HUDEP-2 (cell line): ENCODE measurements around the gene SPON1.
A peak's percentile ranks its signal among the peaks of the same experiment; 100 is the strongest.
"Not testable (repeated sequence)": the region's sequence is repeated elsewhere in the genome, so short reads cannot be mapped to it uniquely, and the experiment has no call there.

ENCODE experiments used
- DNase-seq, 76 experiments: peaks; one replicate each; lab custom pipeline; 2025; ENCODE audit not compliant: unreplicated experiment in 76 of 76; lab: John Stamatoyannopoulos, UW

SPON1 gene

DNA sequence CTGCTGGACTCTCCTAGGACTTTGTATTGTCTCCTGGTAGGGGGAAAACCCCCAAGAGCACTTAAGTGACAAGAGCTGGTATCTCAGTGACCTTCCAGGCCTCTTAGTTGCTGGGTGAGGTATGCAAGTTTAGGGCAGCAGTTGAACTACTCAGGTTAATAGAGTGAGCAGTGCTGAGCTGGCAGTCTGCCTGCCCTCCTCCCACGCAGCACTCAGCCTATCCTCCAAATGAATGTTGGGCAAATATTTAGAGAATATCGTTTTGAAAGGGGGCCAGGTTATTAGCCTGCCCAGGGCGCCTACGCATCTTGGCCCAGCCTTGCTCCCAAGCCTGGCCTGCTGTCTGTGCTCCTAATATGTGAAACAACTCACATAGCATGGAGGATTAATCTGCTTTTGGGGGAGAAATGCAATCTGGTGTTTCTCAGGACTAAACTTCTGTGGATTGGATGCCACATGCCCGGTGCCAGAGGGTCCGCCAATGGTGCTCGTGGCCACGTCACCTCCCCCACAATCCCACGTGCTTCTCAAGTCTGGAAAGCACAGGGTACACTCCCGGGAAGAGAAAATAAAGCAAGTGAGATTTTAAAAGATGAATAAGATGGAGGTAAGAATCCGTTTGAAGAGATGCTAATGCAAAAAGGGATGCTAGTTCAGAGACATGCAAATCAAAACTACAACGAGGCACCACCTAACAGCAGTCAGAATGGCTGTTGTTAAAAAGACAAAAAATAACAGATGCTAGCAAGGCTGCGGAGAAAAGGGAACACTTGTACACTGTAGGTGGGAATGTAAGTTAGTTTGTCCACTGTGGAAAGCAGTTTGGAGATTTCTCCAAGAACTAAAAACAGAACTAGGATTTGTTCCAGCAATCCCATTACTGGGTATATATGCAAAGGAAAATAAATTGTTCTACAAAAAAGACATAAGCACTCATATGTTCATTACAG is 67.7 kb downstream of the SPON1 start:
- DNase-seq = peak in 28 of 76 experiments; percentile 1 to 70 (median 14)

DNA sequence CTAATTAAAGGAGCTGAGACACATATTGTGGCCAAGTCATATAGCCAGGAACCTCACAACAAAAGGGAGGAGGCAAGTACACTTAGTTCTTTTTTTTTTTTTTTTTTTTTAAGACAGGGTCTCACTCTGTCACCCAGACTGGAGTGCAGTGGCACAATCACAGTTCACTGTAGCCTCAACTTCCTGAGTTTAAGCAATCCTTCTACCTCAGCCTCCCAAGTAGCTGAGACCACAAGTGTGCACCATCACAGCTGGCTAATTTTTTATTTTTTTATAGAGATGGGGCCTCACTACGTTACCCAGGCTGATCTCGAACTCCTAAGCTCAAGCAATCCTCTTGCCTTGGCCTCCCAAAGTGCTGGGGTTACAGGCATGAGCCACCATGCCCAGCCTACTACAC is 73.0 kb downstream of the SPON1 start:
- DNase-seq = not testable (repeated sequence)

DNA sequence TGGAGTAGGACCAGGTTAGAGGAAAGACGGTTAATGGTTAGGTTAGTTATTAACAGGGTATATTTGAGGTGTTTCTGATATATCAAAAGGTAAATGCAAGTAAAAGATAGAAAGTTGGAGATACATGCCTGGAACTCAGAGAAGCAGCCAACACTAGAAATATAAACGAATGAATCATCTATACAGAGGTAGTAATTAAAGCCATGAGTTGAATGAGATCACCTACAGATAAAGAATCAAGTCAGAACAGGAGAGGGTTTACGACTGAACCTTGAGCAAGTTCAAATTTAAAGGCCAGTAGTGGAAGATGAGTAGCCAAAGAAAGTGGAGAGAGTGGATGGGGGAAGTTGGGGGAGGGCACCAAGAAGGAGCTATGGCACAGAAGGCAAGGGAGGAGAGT is 73.9 kb downstream of the SPON1 start:
- no peak for DNase-seq

DNA sequence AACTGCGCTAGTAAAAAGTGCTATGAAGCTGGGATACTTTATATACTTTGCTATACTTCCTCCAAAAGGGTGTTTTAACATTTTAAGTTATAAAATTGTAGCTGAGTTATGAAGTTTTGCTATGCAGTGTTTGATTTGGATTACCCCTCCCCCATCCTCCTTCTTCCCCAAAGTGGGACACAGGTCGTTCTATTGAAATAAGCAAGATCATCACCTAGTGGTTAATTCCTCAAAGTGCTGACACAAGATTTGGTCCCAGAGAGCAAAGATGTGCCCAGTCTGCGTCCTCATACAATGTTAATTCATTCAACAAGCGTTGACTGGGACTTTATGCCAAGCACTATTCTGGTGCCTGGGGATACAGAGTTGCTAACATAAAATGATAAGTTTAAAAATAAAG is 78.5 kb downstream of the SPON1 start:
- DNase-seq = peak in 2 of 76 experiments; percentile 1 to 4

DNA sequence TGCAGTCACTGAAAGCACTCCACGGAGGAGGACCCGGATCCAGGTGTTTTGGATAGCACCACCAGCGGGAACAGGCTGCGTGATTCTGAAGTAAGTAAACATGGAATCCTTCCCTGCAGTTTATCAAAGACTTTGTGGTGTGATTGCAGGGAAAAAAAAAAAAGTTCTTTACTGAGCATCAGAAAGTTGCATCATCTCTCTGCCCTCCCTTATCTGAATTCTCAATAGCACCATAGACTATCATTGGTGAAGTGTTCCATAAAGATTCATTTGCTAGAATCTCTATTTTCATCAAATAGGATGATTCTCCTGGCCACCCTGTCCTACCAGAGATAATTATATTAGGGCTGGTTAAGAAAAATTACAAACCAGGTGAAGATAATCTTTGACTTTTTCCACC is 79.0 kb downstream of the SPON1 start:
- DNase-seq = no peak

DNA sequence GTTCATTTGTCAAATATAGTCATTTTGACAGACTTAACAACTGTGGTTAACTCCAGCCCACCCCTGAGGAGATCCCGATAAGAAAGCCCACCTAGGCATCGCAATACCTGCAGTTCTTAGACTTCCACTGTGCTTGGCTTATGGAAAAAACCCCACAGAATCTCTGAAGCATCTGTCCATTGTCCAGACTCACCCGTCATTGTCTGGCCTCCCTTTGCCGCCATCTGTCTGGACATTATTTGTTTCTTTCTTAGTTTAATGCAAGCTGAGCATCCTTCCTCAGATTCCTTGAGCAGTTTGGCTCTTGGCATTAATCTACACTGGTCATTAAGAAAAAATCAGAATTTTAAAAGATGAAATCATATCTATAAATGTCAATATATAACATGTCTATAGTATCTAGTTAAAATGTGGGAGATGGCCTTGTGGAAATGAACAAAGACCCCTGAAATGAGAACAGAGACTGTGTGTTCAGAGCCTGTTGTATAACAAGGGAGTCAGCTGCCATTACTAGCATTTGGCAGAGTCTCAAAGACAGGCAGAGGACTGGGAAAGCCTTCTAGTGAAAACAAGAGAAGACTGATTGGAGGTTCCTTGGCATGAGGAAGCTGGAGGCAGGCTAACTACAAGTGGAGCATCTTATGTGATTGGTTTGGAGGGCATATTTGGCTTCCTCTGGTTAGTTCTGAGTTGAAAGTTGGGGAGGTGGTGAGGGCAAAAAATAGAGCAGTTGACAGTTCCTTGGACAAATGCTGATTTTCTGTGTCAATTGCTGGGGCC is 80.4 kb downstream of the SPON1 start:
- no peak for DNase-seq

DNA sequence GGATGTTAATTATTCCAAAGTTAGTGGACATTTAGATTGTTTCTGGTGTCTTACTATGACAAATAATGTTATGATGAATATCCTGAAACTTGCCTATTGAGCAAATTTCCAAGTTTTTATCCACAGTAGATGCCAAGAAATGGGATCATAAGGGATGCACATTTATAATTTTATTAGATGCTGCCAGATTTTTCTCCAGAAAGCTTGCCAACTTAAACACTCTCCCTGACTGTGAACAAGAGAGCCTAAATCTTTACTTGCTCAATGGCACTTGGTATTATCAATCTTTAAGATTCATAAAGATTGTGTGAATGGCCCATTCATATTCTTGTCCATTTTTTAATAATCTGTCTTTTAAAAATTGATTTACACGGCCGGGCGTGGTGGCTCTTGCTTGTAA is 82.4 kb downstream of the SPON1 start:
- no peak for DNase-seq

DNA sequence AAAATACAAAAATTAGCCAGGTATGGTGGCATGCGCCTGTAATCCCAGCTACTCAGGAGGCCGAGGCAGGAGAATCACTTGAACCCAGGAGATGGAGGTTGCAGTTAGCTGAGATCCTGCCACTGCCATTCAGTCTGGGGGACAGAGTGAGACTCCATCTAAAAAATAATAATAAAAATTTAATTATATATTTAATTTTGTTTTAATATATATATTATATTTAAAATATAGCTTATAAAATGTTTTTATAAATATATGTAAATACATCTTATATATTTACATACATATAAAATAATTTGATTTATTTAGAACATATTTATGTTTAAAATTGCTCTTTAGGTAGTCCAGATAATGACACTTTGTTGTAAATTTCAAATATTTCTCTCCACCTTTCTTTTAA is 82.9 kb downstream of the SPON1 start:
- no peak for DNase-seq

DNA sequence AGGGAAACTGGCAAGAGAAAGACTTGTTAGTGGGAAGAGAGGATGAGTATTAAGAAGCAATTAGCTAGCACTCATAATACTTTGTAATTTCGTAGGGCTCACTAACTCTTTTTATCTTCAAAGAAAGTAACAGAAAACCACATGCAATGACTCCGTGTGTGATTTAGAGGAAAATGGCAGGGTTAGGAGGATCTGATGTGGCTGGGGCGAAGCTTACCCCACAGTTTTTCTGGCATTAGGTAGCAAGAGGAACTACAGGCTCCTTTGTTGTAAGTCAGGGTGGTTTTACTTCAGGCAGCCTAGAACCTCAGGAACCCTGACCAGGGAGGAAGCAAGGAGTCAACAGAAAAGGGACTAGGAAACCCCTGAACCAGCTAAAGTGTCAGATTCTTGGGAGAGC is 89.7 kb downstream of the SPON1 start:
- no peak for DNase-seq

DNA sequence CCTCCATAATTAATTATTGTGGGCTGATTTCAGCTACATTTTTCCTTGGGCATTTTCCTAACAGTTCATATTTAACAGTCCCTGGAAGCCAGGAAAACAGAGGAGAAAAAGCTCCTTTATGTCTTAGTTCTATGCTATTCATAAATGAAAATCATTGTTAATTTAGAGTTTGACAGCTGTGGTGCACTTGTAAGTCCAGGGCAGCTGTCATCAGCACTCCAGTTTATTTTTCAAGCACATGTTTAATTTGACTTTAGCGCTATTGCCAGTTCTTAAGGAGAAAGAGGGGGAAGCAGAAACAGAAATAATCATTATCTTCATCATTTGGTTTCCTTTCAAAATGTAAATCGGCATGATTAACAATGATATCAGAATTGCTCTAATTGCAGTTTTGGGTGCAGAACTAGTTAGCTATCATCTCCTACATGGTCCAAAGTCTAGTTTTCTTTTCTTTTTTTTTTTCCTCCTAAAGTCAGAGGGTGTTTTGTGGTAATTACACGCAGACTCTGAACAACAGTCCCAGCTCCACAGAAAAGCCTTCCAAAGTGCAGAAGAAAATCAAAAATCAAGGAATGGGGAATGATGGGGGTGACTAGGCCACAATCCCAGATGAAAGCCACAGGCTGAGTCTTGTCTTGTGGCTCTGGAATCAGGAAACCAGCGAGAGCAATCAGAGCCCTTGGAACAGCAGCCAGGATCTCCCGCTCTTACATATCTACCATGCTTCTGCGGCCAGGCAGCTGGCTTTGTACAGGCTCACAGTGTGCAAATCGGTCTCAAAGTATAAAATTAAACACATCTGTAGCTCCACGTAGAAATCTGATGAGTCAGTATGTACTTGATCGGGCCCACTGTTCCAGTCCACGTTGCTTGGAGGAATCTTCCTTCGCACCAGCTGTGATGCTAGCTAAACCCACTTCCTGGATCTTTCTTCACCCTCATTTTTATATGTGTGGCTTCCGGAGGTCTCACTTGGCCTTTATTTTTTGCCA is 91.9 kb downstream of the SPON1 start:
- DNase-seq = no peak

DNA sequence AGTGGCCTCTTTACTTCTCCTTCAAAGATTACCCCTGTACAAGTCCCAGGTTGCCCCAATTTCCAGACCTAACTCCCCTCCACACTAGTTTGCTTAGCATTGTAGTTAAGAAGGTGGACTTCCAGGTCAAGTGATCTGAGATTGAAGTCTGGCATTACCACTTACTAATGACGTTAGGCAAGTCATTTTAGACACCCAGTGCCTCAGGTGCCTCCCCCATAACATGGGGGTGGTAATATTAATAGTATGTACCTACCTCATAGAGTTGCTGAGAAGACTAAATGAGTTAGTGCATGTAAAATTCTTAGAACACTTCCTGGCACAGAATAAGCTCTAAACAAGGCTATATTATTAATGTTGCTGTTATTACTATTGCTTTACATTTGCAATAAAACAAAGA is 93.4 kb downstream of the SPON1 start:
- no peak for DNase-seq

DNA sequence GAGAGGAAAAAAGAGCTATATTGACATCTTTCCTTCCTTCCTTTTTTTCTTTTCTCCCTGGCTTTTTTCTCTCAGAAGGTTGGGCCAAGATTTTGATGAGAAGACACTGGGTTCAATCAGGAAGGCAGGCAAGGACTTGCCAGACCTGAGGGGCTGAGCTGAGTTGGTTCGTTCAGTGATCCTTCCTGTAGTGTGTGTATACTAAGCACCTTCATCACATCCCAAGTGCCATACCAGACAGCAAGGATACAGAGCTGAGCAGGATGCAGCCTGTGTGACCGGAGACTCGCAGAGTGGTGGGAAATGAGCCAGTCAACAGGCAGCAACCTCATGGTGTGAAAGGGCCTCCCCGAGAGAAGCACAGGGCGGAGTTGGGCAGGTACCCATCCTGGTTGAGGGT is 95.5 kb downstream of the SPON1 start:
- no peak for DNase-seq

DNA sequence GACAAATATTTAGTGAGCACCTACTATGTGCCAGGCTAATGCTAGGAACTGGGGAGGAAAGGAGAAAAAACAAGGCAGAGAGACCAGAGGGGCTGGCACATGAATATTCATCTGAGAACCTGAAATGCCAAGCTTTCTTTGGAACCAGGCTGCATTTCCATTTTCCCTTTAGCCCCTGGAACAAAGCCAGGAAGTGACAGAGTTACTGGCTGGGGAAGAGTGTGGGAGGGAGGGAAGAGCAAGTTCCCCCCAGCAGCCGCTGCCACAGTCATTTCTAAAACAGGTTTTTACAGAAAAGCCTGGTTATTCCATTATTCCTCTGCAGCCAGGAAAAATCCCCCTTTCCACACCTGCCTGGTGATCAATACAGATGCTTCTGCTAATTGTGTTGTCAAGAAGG is 97.0 kb downstream of the SPON1 start:
- DNase-seq = no peak

DNA sequence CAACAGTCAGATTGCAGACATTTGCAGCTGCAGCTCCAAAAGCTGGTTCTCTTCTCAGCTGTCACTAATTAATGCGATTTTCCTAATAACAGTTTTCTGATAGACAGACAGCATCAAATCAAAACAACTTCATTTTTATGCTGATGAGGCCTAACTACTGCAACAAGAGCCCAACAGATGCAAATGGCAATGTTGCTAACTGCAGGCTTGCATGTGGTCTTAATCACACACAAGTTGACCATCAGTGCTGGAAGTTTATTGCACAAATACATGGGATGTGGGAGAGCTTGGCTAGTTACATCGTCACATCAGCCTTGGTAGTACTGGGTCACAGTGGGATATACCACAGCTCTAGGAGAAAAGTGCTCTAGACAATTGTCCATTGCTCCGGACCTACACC is 99.2 kb downstream of the SPON1 start:
- no peak for DNase-seq

DNA sequence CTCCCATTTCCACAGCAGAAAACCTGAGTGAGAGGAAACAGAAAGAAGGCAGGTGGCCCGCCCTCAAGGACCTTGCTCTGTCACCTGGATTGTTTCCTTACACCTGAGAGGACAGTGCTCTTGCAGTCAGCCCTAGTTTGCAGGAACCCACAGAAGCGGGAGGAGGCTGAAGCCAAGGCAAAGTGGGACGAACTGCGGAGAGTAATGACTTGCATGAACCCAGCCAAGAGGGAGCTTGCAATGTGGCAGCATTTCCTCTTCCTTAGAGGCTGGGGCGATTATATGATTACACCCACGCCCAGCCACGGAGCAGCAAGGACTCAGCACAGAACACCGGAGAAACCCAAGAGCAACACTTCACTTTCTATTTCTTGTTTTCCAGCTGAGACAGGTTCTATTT is 102.6 kb downstream of the SPON1 start:
- DNase-seq = no peak

DNA sequence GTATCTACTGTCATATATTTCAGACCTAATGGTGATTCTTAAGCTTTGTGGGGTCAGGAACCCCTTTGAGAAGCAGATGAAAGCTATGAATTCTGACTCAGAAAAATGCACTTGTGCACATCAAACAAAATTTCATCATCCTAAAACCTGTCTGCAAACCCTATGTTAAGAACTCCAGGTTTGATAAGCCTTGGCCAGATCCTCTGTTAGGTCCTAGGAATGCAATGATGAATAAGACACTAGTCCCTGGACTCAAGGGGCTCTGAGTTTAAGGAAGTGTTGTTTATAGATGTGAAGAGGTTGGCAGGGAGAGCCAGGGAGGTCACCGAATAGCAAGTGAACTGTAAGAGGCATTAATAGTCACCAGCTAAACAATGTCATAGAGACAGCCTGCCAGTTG is 103.2 kb downstream of the SPON1 start:
- DNase-seq = no peak

DNA sequence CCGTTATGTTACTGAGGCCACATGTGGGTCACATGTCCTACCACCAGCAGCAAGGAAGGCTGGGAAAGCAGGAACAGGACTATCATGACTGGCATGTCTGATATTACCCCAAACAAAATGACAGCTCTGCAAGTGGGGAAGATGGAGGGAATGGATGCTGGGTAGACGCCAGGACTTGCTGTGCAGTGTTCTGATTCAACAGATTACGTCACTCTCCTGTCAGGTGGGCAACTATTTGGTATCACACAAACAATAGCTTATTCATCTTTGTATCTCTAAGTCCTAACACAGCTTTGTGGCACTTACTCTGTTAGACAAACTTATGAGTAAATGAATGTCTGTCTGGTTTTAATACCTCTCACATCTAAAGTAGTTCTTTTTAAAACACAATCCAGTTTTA is 105.2 kb downstream of the SPON1 start:
- no peak for DNase-seq

DNA sequence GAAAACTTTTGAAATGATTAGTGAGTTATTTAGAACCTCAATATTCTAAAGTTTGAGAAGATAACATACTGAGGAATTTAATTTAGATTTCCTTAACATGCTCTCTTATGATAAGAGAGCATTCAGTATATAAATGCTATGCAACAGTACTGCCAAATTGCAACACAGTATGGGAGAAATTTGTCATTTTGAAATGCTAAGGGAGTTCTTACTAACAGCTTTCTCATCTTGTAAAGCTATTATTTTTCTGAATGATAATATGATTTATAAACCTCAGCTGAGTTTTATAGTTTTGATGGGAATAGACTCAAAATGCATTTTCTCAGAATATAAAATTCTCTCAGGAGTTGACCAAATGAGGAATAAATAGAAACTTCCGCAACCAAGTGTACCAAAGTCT is 108.4 kb downstream of the SPON1 start:
- DNase-seq = no peak

DNA sequence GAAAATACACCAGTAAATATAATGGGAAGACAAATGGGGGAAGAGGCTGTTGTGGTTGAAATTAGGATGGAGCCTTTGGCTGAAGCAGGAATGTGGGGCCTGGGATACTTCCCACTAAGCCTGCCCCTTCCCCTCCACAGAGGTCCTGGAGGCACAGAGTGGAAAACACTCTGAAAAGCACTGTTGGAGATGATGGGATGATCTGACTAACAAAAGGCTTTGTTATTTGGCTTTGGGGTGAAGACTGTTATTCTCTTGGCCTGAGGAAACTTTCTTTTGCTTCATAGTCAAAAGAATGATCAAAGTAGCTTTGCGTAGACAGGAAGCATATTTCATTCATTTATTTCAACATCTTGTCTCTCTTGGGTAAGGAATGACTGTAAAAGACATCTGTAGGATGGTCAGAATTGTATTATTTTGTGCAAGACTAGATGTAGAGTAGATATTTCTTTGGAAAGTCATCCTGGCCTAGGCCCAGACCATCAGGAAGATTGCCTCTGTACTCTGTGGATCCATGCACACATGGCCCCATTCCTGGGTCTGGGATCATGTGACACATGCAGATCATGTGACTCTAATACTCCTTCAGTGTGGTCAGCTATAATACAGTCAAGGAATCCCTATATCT is 111.4 kb downstream of the SPON1 start:
- DNase-seq = no peak
